Retina (tissue), 1 donor: ENCODE results near the gene CHRNA9.

Experiments used
- DNase-seq: peaks from one replicate; pipeline ENCODE4 v3.0.0-alpha.2; 2016

Gene CHRNA9

DNA sequence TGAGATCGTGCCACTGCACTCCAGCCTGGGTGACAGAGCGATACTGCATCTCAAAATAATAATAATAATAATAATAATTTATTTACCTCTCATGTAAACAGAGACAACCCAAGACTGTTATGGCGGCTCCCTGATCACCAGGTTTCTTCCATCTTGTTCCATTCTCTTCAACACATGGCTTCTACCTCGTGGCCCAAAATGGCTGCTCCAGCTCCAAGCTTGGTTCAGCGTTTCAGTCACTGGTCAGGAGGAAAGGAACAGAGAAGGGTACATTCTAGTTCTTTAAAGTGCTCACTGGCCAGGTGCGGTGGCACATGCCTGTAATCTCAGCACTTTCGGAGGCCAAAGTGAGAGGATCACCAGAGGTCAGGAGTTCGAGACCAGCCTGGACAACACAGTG, 24.9 kb upstream of the CHRNA9 start:
- no peak for DNase-seq

DNA sequence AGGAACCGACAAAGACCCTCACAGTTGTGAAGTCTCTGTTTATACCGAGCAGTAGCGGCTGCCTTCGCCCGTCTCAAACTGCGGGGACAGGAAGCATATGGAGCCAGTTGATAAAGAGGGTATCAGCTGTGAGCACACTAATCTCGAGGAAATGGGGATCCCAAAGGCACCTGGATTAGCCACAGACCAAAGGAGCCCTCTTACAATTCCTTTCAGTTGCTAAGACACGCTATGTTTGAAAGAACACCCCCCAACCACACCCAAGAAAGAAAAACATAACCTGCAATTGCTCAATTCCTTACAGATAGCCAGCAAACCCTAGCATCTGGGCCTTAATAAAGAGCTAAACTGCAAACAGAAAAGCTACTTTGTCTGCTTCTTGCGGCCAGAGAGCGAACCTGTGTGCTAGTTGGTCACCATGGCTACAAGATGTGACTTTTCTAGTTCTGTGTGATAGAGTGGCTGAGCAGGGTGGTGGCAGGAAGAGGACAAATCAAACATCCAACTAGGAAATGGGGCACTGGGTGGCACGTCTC, 23.3 kb upstream of the CHRNA9 start:
- no peak for DNase-seq

DNA sequence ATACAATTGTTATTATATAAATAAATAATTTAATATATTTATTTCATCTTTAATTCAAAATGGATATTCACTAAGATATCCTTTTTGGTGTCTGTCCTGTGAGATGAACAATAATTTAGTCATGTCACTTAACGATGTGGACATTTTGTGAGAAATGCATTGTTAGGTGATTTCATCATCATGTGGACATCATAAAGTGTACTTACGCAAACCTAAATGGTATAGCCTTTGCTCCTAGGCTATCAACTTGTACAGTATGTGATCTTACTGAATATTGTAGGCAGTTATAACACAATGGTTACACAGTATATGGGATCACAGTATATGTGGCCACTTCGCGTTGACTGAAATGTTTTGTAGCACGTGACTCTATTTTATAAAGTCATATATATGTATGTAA, 20.2 kb upstream of the CHRNA9 start:
- no peak for DNase-seq

DNA sequence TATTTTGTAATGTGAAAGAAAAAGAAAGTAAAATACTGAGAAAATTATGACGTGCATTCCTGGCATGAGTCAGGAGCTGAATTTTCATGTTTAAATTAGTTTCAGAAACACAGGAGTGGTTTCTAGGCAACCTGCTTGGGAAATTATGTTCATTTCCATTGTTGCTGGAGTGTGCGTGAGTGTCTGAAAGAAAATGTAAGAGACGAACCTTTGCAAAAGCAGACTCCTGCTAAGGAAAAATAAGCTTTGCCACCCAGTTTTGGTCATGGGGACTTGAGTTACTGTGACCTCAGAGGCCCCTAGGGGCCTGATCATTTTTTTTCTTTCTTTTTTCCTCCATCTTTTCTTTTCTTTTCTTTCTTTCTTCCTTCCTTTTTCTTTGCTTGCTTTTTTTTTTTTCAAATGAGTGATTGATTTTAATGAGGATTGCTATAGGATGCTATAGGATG, 18.8 kb upstream of the CHRNA9 start:
- no peak for DNase-seq

DNA sequence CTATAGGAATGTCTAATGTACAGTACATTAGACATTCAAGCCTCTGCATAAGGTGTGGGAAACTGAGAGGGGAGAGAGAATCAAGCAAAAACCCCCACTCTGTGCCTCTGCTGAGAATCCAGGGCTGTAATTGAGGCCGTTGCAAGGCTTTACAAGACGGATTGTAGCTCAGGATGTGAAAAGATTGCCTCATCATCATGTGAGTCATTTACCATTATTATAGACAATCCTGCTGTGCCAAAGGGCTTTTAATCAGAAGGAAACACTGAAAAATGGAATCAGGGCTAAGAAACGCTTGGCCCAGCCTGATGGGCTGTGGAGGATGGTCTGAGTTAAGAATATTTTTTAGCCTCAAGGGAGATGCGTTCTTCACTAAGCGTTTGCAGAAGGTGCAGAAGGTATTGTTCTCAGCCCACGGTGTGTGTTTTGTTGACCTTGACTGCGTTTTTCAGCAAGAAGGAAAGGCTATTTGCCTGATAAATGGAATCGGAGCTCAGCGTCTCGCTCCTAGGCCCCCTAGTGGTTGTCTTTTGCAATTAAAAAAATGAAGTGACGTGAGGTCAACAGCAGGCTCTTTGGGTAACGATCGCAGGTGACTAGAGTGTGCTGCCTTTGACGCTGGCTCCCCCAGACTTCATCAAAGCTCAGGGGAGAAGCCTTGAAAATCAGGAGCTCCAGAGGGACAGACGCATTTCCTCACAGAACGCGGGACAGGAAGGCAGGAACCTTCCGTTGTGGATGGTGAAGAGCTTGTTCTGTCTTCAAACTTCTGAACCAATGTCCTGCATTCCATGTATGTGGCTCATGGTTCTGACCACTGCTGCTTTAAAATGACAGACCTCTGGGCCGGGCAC, 18.1 kb upstream of the CHRNA9 start:
- peak; percentile 87 for DNase-seq

DNA sequence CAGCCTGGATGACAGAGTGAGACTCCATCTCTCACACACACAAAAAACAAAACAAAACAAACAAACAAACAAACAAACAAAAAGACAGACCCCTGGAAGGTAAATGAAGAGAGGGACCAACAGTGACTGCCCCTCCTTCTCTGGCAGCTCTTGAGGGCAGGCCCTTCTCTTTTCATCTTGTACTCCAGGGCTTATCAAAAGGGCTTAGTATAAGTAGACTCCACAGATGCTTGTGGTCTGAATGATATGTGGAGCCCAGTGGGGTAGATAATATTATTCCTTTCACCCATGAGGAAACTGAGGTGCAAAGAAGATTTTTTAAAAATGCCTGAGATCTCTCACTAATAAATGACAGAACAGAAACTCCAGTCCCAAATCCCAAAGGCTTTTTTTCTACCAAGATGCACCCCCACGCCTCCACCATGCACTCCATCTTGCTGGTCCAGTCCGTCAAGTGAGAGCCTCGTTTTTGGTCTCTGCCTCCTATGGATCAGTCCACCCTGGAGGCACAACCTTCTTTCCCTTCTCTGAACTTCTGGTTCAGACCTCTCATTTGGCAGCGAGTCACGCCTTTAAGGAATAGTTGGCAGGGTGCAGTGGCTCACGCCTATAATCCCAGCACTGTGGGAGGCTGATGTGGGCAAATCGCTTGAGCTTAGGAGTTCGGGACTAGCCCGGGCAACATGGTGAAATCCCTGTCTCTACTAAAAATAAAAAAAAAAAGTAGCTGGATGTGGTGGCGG, 17.0 kb upstream of the CHRNA9 start:
- no peak for DNase-seq

DNA sequence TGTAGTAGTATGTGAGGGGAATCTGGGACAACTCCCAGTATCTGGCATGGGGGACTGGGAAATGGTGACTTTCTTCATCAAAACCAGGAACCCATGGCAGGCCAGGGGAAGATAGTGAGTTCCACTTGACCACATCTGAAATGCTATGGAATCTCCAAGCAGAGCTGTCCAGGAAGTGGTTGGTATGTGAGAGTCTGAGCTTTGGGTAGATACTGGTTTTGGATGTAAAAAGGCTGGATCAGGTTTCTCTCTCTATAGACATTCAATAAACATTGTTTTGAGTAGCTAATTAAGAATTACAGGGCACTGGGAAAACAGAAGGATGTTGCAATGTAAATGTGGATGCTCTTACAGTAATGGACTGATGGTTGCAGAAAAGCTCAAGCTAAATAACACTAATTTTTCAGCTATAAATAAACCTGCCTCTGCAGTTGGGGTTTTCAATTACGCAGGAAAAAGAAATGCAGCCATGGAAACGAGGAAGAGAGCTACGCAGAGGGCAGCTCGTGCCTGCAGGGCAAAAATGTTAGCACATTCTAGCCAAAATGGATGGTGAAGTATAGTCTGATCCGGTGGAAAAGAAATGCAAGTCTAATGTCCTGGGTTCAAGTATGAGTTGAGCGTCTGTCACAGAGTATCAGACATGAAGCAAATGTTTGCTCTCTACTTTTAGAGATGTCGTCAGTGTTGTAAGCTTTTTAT, 13.4 kb upstream of the CHRNA9 start:
- no peak for DNase-seq

DNA sequence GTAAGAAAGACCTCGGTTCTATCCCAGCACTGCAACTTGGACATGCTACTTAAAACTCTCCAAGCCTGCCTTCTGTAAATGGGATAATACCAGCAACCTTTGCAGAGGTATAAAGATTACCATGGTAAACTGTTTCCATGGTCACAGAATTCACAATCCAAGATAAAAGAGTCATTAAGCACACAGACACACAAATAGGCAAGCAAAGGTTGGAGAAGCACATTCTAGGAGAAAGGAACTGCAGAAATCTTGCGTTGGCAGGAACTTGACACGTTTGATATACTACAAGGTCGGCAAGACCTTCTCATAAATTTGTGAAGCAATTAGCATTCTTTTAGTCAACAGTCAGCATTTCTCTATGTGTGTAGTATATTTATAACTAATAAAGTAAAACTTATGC, 12.3 kb upstream of the CHRNA9 start:
- DNase-seq: no peak

DNA sequence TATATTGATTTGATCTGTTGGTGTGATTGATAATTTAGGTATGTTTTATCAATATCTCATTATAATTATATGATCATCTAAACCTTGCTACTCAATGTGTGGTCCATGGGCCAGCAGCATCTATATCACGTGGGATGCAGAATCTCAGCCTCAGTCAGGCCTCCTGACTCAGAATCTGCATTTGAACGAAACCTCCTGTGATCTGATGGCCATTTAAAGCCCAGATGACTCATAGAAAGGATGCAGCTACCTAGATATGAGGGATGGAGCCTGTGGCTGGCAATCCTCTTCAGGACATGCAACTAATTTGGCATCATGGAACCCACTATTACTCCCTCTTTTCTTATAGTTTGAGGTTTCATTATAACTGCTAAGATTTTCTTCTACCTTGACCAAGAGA, 11.3 kb upstream of the CHRNA9 start:
- DNase-seq: no peak

DNA sequence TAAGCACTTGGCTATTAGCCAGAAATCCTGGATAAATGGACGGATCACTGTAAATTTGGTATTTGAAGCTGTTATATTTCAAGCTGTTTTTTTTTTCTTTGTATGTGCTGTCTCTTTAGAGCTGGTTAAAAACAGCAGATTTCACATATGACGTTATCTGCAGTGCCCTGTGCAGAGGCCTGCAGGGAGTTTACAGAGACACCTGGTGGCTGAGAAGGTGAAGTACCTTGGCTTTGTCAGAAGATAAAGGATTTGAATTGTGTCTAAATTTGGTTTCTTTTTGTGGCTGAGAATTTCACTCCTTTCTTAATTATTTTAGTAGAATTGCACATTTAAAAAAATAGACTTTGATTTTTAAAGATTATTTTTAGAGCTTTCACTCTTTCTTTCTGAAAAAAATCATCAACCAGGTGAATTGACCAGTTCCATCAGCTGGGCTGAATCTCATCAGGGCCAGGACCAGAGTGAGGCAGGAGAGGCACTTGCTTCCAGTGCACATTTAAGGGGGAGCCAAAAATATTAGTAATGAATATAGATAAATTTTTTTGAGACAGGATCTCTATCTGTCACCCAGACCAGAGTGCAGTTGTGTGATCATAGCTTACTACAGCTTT, 9.6 kb upstream of the CHRNA9 start:
- DNase-seq: peak; percentile 62

DNA sequence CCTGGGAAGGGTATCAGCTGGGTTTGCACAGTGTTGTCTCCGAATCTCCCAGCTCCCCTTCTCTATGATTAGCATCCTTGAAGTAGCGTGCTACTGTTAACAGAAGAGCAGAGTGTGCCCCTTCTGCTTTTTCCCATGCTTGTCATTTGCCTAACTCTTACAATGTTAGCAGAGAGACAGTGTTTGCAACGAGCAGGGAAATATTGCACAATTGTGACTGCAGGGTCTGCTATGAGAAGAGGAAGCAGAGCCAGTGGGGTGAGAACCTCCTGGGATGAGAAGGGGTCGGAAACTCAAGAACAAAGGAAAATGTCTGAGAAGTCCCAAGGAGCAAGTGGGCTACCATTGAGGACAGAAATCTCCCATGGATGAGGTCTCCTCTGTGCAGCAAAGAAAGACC, 7.8 kb upstream of the CHRNA9 start:
- no peak for DNase-seq

DNA sequence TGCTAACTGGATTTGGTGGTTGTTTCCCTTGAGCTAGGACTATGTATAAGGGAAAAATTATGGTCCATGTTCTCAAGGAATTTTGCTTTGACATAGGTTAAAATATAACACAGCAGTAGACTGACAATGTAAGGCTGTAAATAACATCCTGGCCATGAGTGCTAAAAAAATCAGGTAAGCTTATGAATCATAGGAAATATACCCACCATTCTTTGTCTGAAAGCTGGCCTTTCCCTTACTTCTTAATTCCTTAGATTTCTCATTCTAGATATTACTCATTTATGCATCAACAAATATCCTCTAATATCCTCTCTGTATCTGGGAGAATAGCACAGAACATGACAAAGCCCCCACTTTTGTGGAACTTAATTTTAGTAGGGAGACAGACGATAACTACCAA, 6.8 kb upstream of the CHRNA9 start:
- no peak for DNase-seq

DNA sequence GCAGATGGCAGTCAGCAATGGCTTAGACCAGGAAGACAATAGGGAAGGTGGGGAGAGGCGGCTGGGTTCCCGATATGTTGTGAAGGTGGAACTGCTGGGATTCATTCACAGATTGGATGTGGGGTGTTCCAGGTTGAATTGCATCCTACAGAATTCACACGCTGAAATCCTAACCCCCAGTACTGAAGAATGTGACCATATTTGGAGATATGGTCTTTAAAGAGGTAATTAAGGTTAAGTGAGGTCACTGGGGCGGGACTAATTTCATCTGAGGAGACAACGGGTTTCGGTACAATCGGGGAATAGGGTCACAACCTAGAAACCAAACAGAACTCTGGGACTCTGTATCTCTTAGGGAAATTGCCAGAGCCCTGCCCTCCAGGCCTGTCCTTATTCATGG, 5.3 kb upstream of the CHRNA9 start:
- no peak for DNase-seq

DNA sequence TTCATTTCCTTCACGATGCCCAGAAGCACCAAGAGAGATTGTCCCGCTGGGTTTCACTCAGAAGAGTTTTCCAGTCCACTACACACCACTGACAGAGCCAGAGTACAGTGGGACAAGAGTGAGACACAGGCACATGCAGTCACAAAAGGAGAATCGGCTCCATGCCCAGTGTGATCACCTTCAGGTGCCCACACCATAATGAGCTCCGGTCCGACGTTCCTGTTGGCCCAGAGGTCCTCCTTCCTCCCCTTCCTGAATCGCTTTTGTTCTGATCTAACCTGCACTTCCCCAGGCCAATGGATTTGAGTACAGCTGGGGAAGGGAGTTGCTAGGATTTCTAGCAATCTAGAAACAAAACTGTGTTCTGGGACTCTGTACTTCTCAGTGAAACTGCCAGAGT, 4.6 kb upstream of the CHRNA9 start:
- DNase-seq: no peak

DNA sequence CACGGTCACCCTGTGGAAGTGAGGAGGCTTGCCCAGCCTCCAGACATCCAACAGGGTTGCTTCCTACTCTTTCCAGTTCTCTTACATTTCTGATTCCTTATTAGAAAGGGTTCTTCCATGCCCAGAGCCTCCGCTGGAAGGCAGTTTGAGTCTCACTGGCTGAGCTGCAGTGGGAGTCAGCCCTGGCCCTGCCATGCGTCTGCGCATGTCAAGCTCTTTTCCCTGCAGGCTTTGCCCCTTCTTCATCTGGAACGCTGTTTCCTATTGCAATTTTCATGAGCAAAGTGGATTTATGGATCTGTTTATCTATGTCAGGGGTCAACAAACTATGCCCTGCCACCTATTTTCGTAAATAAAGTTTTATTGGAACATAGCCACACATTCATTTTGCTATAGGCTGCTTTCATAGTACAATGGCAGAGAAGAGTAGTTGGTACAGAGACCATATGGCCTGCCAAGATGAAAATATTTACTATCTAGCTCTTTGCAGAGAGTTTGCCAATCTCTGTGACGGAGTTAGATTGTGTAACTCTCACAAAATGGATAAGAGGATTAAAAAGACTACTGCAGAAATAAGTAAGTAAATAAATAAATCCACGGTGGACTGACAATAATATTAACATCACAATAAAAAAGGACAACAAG, 3.9 kb upstream of the CHRNA9 start:
- no peak for DNase-seq

DNA sequence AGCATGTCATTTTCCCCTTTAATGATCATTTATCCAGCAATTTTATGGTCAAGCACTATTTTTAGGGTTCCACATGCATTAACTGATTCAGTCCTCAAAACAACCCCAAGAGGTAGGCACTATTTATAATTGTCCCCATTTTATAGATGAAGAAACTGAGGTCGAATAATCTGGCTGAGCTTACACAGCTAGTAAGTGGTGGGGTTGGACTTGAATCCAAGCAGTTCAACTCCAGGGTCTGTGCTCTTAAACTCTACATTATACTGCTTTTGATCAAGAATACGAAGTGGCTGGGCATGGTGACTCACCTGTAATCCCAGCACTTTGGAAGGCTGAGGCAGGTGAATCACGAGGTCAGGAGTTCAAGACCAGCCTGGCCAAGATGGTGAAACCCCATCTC, 3.2 kb upstream of the CHRNA9 start:
- no peak for DNase-seq

DNA sequence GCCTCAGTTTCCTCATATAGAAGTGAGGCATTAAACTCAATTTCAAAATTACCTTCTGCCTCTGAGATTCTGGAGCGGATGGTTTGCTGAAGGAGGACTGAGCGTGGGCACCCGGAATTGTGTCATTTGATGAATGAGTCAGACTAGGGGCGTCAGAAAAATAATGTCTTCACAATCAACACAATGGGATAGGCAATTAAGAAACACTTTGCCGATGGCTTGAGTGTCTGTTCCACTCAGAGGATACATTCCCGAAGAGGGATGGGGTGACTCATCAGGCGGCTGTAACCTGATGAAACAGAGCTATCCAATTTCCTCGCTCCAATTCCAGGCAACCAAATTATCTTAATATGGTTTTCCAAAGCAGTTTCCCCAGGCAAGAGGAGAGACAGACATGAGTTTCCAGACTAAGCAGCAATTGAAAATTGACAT, 1.2 kb upstream of the CHRNA9 start:
- no peak for DNase-seq

DNA sequence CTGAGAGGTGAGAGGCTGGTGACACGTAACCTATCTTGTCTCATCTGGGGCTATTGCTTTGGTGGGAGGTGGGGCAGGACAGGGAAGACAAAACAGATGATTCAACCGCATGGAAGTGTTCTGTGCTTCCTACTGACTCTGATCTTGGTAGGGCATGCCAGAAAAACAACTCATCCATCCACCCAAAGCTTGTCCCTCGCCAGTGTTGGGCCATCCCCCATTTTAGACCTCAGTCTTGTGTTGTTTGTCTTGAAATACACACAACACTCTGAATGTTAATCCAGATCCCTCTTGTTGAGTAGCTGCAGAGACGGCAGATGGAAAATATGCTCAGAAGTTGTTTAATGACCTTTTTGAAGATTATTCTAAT, 377 bp downstream of the CHRNA9 start:
- no peak for DNase-seq

DNA sequence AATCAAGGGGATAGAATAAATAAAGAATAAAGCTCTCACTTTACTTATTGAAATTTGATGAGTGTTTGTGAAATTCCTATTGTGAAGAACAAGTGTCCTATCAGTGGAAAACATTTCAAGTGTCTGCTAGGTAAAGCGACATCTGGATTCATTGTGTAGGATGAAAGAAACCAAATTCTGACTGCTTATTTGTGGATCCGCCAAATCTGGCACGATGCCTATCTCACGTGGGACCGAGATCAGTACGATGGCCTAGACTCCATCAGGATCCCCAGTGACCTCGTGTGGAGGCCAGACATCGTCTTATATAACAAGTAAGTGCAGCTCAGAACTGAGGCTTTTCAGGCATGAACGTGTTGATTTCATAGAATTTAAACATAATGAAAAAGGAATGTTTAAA, 1.9 kb downstream of the CHRNA9 start:
- DNase-seq: no peak

DNA sequence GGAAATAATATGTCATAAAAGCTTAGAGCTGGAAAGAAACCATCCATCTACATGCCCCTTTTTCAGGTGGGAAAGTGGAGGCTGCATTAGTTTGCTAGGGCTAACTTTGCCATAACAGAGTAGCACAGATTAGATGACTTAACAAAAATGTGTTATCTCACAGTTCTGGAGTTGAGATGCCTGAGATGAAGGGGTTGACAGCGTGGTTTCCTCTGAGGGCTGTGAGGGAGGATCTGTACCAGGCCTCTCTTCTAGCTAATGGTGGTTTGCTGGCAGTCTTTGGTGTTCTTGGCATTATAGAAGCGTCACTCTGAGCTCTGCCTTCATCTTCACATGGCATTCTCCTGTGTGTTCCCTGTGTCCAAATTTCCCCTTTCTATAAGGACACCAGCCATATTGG, 2.4 kb downstream of the CHRNA9 start:
- DNase-seq: no peak

DNA sequence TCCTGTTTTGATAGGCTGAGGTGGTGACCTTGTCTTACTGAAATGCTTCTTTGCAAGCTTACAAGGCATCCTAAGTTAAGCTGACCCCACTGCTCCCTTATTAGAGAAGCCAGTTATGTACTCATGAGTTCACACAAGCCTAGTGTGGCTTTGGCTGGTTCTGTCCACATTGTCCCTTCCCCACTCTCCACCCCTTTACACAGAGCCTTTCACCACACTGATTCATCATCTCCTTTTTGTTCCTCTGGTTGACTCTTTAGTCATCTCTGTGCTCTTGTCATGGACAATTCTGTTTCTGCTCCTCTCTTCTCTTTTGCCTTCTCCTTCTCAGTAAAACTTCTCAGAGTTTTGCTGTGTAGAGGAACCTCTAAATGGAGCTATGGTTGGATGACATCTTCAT, 4.9 kb downstream of the CHRNA9 start:
- DNase-seq: no peak

DNA sequence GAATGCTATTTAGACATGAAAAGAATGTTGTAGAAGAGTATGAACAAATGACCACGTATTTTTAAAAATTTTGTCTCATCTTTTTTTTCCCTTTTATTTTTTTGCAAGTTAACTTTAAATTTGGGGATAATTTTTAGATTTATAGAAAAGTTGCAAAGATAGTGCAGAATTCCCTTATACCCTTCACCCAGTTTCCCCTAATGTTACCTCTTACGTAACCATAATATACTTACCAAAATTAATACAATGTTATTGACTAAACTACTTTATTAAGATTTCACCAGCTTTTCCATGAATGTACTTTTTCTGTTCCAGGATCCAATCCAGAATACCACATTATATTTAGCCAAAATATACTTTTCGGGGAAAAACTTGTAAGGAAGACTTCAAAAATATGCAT, 12.3 kb downstream of the CHRNA9 start:
- DNase-seq: no peak

DNA sequence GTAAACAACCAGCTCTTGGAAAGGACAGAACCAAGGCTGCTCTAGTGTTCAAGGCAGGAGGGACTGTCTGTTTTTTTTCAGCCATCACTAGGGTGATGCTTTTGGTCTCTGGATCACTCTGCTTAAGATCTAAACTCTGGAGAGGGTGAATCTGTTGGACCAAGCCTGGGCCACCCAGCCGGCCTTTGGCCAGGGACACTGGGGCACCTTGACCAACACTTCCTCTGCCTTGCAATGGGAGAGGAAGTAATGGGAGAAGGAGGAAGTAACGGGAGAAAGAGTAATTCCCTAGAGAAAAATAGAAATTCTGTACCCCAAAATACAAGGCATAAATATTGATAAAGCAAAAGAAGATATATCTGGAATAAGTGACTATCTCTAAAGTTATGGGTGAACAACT, 12.9 kb downstream of the CHRNA9 start:
- DNase-seq: no peak
